Measurements from ENCODE around the gene VTI1A.
"Not testable (repeated sequence)": the region's sequence is repeated elsewhere in the genome, so short reads cannot be mapped to it uniquely, and the experiment has no call there.

VTI1A gene

DNA sequence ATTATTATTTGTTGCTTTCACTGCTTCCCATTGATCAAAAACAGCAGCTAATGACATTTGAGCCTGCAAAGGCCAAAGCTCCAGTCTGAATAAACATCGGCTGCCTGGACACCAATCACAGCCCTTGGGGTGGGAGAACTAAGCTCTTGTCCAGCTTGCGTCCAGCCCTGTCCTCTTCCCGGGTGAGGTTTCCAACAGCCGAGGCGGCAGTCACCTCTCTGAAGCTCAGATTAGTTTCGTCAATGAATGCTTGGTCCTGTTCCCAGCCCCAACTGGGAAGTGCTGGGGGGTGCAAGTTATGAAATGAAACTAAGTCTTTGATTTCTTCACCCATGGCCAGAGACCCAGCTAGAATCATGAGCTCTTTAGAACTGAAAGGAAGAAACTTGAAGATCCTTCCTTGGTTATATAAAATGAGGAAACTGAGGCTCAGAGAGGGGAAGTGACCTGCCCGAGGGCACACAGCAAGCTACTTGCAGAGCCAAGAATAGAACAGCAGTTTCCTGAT lies 389.0 kb downstream of the VTI1A start:
- no peak for DNase-seq (ENCODE audit: low spot score)

DNA sequence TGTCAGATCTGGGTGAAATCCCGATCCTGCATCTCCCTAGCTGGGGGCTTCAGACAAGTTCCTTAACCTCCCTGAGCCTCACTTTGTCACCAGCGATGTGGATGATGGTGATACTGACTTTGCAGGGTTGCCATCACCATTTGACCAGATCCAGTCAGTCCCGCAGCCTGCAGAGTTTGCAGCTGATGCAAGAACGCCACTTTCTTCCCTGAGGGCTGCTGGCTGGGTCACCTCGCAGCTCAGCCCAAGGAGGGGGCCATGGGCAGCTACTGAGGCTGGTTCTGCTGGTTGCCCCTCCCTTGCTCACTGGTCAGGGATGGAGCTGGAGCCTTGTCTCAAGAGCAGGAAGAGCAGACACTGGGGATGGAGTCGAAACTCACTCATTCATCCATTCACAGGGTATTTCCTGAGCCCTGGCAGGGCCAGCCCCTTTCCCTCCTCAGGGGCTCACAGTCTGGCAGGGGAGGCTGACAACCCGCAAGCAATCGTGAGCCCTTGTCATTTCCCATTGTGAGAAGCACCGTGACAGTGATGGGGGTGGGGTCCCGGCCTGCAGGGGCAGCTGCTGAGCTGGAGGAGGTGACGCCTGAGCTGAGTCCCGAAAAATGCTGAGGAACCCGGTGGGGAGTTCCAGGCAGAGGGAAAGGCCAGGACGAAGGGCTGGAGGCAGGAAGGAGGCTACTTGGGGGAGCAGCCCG lies 391.9 kb downstream of the VTI1A start:
- no peak for DNase-seq (ENCODE audit: low spot score)

- DNase-seq (ENCODE audit: low spot score), result no peak
Observed at GRCh38 chr10:112839928-112840654, 393.1 kb downstream of the VTI1A start.

DNA sequence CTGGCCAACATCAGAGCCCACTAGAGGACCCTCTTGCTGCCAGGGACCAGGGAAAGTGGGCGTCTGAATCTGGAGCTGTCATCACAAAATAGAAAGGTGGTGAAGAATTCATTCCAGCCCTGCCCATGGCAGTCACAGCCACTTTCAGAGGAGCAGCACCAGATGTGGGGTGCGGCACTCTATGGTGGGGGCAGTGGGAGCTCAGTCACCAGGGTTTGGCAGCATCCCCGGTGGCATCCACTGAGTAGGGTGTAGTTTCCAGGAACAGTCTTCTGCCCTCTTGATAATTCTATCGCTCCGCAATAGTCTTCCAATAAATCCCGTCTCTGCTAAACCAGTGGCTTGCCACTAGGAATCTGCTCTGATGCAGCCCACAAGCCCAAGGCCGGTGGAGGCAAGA lies 394.5 kb downstream of the VTI1A start:
- no peak for DNase-seq (ENCODE audit: low spot score)

GRCh38 chr10:112842832-112843360 lies 395.9 kb downstream of the VTI1A start:
- peak; percentile 13 for DNase-seq (ENCODE audit: low spot score)

DNA sequence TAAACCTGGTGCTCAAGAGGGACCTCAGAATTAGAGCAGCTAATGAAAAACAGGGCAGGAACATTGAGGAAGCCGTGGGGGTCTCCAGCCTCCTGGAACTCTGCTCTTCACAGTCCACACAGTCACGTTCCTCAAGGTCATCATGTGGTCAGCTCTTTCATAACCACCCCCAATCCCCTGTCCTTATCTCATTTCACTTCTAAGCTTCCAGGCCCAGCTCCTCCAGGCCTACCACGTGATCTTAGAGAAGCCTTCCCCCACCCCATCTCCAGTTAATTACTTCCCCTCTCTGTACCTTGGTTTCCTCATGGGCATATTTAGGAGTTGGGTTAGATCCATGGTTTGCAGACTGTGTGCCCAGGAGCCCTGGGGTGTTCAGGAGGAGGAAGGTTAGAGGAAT lies 396.6 kb downstream of the VTI1A start:
- no peak for DNase-seq (ENCODE audit: low spot score)

GRCh38 chr10:112844681-112845544 lies 397.9 kb downstream of the VTI1A start:
- DNase-seq (ENCODE audit: low spot score), result no peak

- DNase-seq (ENCODE audit: low spot score), result no peak
Observed at GRCh38 chr10:112847778-112848177, 400.8 kb downstream of the VTI1A start.

DNA sequence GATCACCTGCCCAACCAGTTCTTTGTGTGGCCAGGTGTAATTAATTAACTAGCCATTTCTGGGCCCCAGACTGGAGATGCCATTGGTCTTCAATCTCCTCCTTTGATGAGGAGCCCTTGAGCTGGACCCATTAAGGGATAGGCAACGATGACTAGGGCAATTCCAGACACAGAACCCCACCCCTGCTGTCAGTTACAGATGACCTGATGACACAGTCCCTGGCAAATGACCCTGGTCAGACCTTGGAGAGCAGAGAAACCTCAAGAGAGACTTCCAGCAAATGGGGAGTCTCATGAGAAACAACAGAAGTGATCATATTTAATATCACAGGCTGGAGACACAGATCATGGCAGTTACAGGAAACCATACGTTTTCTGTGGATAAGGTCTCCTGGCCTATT lies 401.2 kb downstream of the VTI1A start:
- DNase-seq (ENCODE audit: low spot score), result no peak

DNA sequence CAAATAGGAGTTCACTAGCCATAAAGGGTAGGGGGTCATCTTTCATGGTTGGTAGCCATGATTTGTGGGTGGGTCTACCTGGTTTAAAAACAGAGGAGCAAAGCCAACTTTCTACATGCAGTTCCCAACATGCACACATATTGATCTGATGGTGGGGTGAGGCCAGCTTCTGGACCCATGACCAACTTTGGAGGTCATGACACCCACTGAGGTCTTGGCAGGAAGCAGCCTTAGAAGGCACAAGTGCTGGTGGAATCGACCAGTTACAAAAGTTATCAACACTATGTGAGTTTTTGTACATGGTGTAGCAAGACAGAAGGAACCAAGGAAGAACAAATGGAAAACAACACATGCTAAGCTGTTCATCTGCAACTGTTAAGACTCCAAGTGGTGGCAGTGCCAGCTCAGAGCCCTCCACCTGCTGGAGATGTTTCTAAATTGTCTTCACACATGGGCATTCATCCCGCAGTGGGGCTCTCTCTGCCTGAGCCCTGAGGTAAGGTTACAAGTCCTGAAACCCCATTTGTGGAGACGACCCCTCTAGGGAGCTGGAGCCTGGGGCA lies 401.9 kb downstream of the VTI1A start:
- DNase-seq (ENCODE audit: low spot score), result no peak

GRCh38 chr10:112849546-112849945 lies 402.5 kb downstream of the VTI1A start:
- DNase-seq (ENCODE audit: low spot score), result no peak

DNA sequence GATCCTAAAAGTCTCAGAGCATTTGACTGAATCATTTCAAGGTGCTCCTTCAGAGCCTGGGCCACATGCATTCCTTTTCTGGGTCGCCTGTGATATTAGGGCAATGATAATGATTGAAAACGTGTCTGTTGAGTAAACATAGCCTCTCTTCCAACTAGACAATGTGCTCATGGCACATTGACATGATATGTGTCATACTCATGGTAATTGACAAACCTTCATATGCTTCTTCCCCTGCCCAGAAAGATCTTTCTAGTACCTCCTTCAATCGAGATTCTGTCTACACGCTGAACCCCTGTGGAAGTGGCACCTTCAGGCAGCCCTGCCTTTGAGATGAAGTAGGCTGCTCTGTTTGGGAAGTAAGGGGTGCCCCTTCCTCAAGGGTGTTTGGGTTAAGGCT lies 404.2 kb downstream of the VTI1A start:
- no peak for DNase-seq (ENCODE audit: low spot score)

DNA sequence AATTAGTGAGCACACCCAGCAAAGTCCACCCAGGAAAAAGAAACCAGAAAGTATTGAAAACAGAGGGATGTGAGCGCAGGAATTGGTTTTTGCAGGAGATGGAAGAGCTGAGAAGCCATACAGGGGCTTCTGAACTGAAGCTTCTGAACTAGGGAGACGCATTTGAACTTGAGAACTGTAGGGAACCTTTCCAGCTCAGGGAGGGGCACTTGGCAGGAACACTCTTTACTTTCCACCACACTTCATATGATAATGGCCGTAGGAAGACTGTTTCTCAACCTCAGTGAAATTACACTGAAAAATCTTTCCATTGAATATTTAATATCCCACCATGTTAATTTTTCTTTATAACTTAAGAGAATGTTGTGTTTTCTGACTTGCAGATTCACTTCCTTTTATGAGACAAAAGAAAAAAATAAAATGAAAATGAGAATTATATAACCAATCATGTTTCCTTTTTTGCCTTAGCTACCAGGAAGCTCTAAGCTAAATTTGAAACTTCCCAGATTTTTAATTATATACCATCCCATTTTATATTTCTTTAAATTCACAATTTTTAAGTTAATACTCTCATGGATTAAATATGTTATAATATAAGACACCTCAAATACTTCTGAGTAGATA lies 404.7 kb downstream of the VTI1A start:
- no peak for DNase-seq (ENCODE audit: low spot score)

- DNase-seq (ENCODE audit: low spot score), result peak; percentile 83
Observed at GRCh38 chr10:112852306-112852705, 405.3 kb downstream of the VTI1A start.

GRCh38 chr10:112855134-112855533 lies 408.1 kb downstream of the VTI1A start:
- DNase-seq (ENCODE audit: low spot score), result no peak

- no peak for DNase-seq (ENCODE audit: low spot score)
Observed at GRCh38 chr10:112857493-112857892, 410.5 kb downstream of the VTI1A start.

DNA sequence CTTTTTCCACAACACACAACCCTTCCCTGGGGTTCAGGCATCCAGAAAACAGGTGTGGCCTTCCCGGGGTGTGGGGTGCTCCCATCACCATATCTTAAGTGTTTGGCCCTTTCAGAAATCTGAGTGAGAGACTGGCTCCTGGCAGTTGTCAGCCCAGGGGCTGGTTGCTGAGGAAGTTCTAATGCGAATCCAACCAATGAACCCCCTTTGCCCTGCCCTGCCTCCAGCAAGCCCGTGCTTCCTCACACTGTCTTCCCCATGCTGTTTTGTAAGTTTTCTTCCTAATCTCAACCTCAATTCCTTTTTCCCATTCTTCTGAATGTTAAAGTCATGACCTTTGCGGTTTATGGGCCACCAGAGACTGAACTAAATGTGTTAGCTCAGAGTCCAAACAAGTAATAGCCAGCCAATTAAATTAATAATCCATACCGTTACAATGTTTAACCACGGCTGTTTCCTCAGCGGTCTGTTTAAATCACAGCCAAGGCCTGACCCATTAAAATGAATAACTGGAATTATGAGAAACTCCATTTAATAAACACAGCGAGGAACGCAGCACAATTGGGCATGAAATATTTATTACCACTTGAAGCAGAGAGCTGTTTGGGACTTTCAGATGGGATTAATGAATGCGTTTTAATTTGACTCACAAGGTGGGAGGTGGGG lies 412.1 kb downstream of the VTI1A start:
- no peak for DNase-seq (ENCODE audit: low spot score)

GRCh38 chr10:112859793-112860192 lies 412.8 kb downstream of the VTI1A start:
- no peak for DNase-seq (ENCODE audit: low spot score)

DNA sequence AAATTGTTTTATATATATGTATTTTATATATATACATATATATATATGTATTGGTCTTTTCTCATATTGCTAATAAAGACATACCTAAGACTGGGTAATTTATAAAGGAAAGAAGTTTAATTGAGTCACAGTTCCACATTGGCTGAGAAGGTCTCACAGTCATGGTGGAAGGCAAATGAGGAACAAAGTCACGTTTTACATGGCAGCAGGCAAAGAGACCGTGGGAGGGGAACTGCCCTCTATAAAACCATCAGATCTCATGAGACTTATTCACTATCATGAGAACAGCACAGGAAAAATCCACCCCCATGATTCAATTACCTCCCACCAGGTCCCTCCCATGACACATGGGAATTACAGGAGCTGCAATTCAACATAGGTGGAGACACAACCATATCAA lies 416.4 kb downstream of the VTI1A start:
- DNase-seq (ENCODE audit: low spot score), result not testable (repeated sequence)

Data from pons (tissue), 1 donor.